B cell (primary cell): Measurements from ENCODE around the gene VEZT. TPM values are rescaled to one million over a fixed set of nuclear protein-coding genes. Genes with fewer than 3 reads are reported as not detected.

ENCODE experiments used
- ATAC-seq: fragments of 200-7000 bp; cut with Tn5 transposase; one replicate; pipeline ENCODE4 v1.10.0; 2021; ENCODE audit warnings: low read depth, mild to moderate bottlenecking, moderate number of reproducible peaks, moderate library complexity
- CTCF ChIA-PET: fragments of 350-600 bp; sonication (Branson Sonifier 250); formaldehyde crosslinking; loops from one replicate; lab custom pipeline; 2021; ENCODE audit warnings: antibody characterized with exemption, inconsistent platforms; lab: Charles Lee
- POLR2A ChIA-PET: fragments of 350-600 bp; sonication (Branson Sonifier 250); formaldehyde crosslinking; loops from one replicate; lab custom pipeline; 2021; ENCODE audit warnings: antibody characterized with exemption; lab: Charles Lee
- DNase-seq: peaks from one replicate; pipeline ENCODE4 v3.0.0; 2013
- H2AFZ ChIP-seq: 2 replicates; pipeline ENCODE4 v1.6.1; 2012; ENCODE audit warnings: mild to moderate bottlenecking, low read depth, low read length; ENCODE audit not compliant: insufficient read depth, poor library complexity, severe bottlenecking
- H3K27ac ChIP-seq, 2 donors: 1 replicate in 1 of 2; 2 replicates in 1 of 2; pipeline ENCODE4 v1.5.1; 2012 to 2013; ENCODE audit warnings: low read length in 2 of 2, mild to moderate bottlenecking in 2 of 2, moderate library complexity in 1 of 2
- H3K27me3 ChIP-seq, 4 experiments: fragments of 200-600 bp in 1 of 4; sonication (generic) in 1 of 4; replicated peaks in 1 of 4; 1 replicate in 2 of 4; 2 replicates in 2 of 4; pipeline versions ENCODE4 v1.6.1 to v1.7.0; 2013 to 2016; ENCODE audit warnings: low read length in 3 of 4, mild to moderate bottlenecking in 2 of 4, mixed read lengths in 1 of 4, moderate library complexity in 1 of 4; ENCODE audit not compliant: insufficient read depth in 4 of 4, control insufficient read depth in 3 of 4; ENCODE audit errors: control extremely low read depth in 1 of 4
- H3K36me3 ChIP-seq, 2 experiments: replicated peaks in 1 of 2; 1 replicate in 1 of 2; 2 replicates in 1 of 2; pipeline versions ENCODE4 v1.6.1 to v1.7.1; 2013; ENCODE audit warnings: low read length in 1 of 2; ENCODE audit not compliant: insufficient read depth in 2 of 2, control insufficient read depth in 1 of 2; ENCODE audit errors: control extremely low read depth in 1 of 2, extremely low read depth in 1 of 2
- H3K4me1 ChIP-seq, 2 donors: fragments of 200-600 bp in 1 of 2; sonication (generic) in 1 of 2; 1 replicate in 1 of 2; 2 replicates in 1 of 2; pipeline versions ENCODE4 v1.5.1 to v1.6.1; 2013 to 2017; ENCODE audit warnings: low read length in 2 of 2; ENCODE audit not compliant: control insufficient read depth in 2 of 2, insufficient read depth in 2 of 2
- H3K4me2 ChIP-seq: replicated peaks from 2 replicates; pipeline ENCODE3; 2012; ENCODE audit warnings: mild to moderate bottlenecking, low read depth, low read length; ENCODE audit not compliant: poor library complexity, severe bottlenecking
- H3K4me3 ChIP-seq, 5 experiments: fragments of 200-600 bp in 1 of 5; sonication (generic) in 1 of 5; 1 replicate in 3 of 5; 2 replicates in 2 of 5; pipeline versions ENCODE4 v1.5.1 to v1.7.0; 2011 to 2016; ENCODE audit warnings: low read length in 4 of 5, mild to moderate bottlenecking in 4 of 5, low read depth in 2 of 5, control low read depth in 1 of 5, moderate library complexity in 1 of 5; ENCODE audit not compliant: insufficient read depth in 1 of 5; ENCODE audit errors: control extremely low read depth in 1 of 5, extremely low read depth in 1 of 5
- H3K79me2 ChIP-seq: fragments of 200-600 bp; sonication (generic); one replicate; pipeline ENCODE4 v1.6.0; 2016; ENCODE audit warnings: low read length; ENCODE audit not compliant: control insufficient read depth, insufficient read depth
- H3K9ac ChIP-seq: fragments of 200-600 bp; sonication (generic); 2 replicates; pipeline ENCODE4 v1.6.1; 2017; ENCODE audit warnings: mild to moderate bottlenecking, low read length, moderate library complexity
- H3K9me3 ChIP-seq, 3 donors: one replicate each; pipeline versions ENCODE4 v1.6.1 to v1.7.1; 2013; ENCODE audit warnings: low read length in 2 of 3; ENCODE audit not compliant: control insufficient read depth in 2 of 3, insufficient read depth in 1 of 3; ENCODE audit errors: control extremely low read depth in 1 of 3
- H4K20me1 ChIP-seq: 2 replicates; pipeline ENCODE4 v1.6.0; 2012; ENCODE audit warnings: mild to moderate bottlenecking, low read length; ENCODE audit not compliant: insufficient read depth, control insufficient read depth, poor library complexity, severe bottlenecking
- H3K27ac Mint-ChIP-seq: one replicate; pipeline ENCODE4 v1.8.0; 2021; ENCODE audit warnings: mixed read lengths
- H3K27me3 Mint-ChIP-seq: one replicate; pipeline ENCODE4 v1.8.0; 2021; ENCODE audit warnings: mixed read lengths
- H3K4me1 Mint-ChIP-seq: one replicate; pipeline ENCODE4 v1.8.0; 2021; ENCODE audit warnings: mixed read lengths
- H3K4me3 Mint-ChIP-seq: one replicate; pipeline ENCODE4 v1.8.0; 2021; ENCODE audit warnings: mixed read lengths
- H3K9me3 Mint-ChIP-seq: one replicate; pipeline ENCODE4 v1.8.0; 2022; ENCODE audit warnings: mixed read lengths; ENCODE audit not compliant: insufficient read depth
- CTCF ChIP-seq: fragments of 200-600 bp; IDR thresholded peaks from one replicate; pipeline ENCODE4 v1.8.0; 2022; ENCODE audit warnings: antibody characterized with exemption, mild to moderate bottlenecking
- EZH2 ChIP-seq: IDR thresholded peaks from 2 replicates; pipeline ENCODE4 v1.6.1; 2012; ENCODE audit warnings: borderline replicate concordance, low read depth, mild to moderate bottlenecking, moderate library complexity, low read length; ENCODE audit not compliant: insufficient read depth, poor library complexity, severe bottlenecking
- WGBS: methylation state at CpG from one replicate; pipeline ENCODE4 v1.1.5; 2013; ENCODE audit warnings: missing lambda C conversion rate; ENCODE audit not compliant: insufficient coverage; 5-methylcytosine and 5-hydroxymethylcytosine counted together
- intact Hi-C: fragments of 100-400 bp; cut with micrococcal nuclease; formaldehyde crosslinking; loops from one replicate; pipeline ENCODE4 v1.10.0; 2022
- polyA minus RNA-seq: library from RNA; depleted of rRNA, polyadenylated mRNA; stranded (reverse); fragments of >200 nt; gene quantifications from 2 replicates; pipeline ENCODE4 v1.2.3, GENCODE V29; 2012
- polyA plus RNA-seq: library from polyadenylated mRNA; depleted of rRNA; stranded (reverse); fragments of >200 nt; gene quantifications from 2 replicates; pipeline ENCODE4 v1.2.3, GENCODE V29; 2012
- total RNA-seq, 2 donors: library from RNA; stranded (reverse); fragments of 120-200 nt in 1 of 2; gene quantifications; 1 replicate in 1 of 2; 2 replicates in 1 of 2; pipeline versions ENCODE4 v1.2.3 to v1.2.4, GENCODE V29; 2013 to 2022

Gene VEZT, protein sequence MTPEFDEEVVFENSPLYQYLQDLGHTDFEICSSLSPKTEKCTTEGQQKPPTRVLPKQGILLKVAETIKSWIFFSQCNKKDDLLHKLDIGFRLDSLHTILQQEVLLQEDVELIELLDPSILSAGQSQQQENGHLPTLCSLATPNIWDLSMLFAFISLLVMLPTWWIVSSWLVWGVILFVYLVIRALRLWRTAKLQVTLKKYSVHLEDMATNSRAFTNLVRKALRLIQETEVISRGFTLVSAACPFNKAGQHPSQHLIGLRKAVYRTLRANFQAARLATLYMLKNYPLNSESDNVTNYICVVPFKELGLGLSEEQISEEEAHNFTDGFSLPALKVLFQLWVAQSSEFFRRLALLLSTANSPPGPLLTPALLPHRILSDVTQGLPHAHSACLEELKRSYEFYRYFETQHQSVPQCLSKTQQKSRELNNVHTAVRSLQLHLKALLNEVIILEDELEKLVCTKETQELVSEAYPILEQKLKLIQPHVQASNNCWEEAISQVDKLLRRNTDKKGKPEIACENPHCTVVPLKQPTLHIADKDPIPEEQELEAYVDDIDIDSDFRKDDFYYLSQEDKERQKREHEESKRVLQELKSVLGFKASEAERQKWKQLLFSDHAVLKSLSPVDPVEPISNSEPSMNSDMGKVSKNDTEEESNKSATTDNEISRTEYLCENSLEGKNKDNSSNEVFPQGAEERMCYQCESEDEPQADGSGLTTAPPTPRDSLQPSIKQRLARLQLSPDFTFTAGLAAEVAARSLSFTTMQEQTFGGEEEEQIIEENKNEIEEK
- total RNA-seq = 61.8 and 69.3 TPM in 2 replicates
- total RNA-seq (2013) = 41.9 TPM
- 19.9 and 21.2 TPM in 2 replicates for polyA plus RNA-seq
- 22.8 and 40.4 TPM in 2 replicates for polyA minus RNA-seq

DNA sequence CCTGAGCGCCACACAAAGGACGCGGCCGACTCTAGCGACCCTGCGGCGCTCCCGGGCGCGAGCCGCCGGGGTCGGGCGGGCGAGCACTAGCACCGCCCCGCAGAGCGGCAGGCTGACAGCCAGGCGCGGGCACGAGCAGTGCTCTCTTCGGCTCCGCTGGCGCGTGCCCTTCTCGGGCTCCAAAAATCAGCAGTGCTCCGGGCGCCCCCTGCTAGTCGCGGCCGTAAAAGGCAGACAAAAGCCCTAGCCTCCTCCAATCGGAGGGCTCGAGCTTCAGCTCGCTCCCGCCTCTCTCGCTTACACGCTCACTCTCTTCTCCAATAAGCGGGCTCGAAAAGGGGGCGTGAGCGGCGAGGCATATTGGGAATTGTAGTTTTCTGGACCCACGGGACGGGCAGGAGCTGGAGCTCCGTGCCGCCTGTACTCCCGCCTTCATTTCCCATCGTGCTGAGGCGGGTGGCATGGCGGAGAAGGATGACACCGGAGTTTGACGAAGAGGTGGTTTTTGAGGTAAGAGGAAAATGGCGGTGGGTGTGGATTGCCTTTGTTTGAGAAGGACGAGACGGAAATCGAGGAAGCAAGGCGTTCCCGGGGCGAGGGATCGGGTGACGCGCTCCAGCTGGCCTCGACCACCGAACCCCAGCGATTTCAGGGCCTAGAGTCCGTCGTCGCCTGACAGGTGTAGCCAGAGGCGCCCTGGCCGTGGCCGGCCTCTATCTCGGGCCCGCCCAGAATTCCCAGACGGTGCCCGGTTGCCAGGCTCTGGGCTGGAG is at the start of gene VEZT, which contains the start of gene FGD6:
Gene VEZT, plus strand, starts transcription at position 431 of the 773 bp plus-strand sequence. Its CDS starts 44 bp downstream, at position 475.
Gene FGD6, minus strand, starts transcription at position 91 of the 773 bp plus-strand sequence. CDS start 227 bp downstream, outside the sequence.
- under 1% methylated on average over 69 of the region's 75 CpGs for WGBS
- peak within 1 kb of the TSS; percentile 62 to 97 (median 94) for H3K4me3 ChIP-seq
- POLR2A ChIA-PET = interaction anchor here (0.6 to 1.5 kb wide), 4 partner anchors 15 to 259 kb away, joined by 3 to 11 read pairs (median 5); partner anchors contain the start of gene METAP2

More for the DNA sequence above, at the start of gene VEZT, which contains the start of gene FGD6:
- no peaks in the 10 kb centered on the region for H3K27me3 ChIP-seq
- H3K9me3 Mint-ChIP-seq = no peaks in the 10 kb centered on the region
- peak within 1 kb of the TSS; percentile 88 to 92 for H3K27ac ChIP-seq
- ATAC-seq = peak; percentile 90
- no peaks in the 10 kb centered on the region for H3K36me3 ChIP-seq
- H3K79me2 ChIP-seq = peaks cover 49% of the 10 kb centered on the region
- peaks cover 11% of the 10 kb centered on the region in 2 donors for H3K4me1 ChIP-seq
- H3K27me3 Mint-ChIP-seq = no peaks in the 10 kb centered on the region
- CTCF ChIA-PET = interaction anchor here (0.8 to 2.7 kb wide), 10 partner anchors 12 to 317 kb away, joined by 4 to 35 read pairs (median 4); partner anchors contain the start of gene NR2C1
- H3K4me3 Mint-ChIP-seq = peak within 1 kb of the TSS; percentile 95
- H3K9me3 ChIP-seq = no peaks in the 10 kb centered on the region
- peaks cover 38% of the 10 kb centered on the region for H3K4me1 Mint-ChIP-seq
- intact Hi-C loops = loop anchor here (1.0 to 10.0 kb wide), 11 partner anchors 19 to 1271 kb away; partner anchors contain the start of genes CFAP54, LTA4H, NDUFA12 and NR2C1
- peak; percentile 99 for DNase-seq
- H3K9ac ChIP-seq = peak within 1 kb of the TSS; percentile 80
- H2AFZ ChIP-seq = peak within 1 kb of the TSS; percentile 96
- H3K4me2 ChIP-seq = peak within 1 kb of the TSS; percentile 95
- peak within 1 kb of the TSS; percentile 96 for H3K27ac Mint-ChIP-seq
- TF ChIP-seq CTCF = peak; percentile 69
- no peak for TF ChIP-seq EZH2
- H4K20me1 ChIP-seq = peaks cover 4% of the 10 kb centered on the region
